ENCODE data around the gene ZNF221. TPM values are rescaled to one million over a fixed set of nuclear protein-coding genes. Genes with fewer than 3 reads are reported as not detected.
"Not testable (repeated sequence)": the region's sequence is repeated elsewhere in the genome, so short reads cannot be mapped to it uniquely, and the experiment has no call there.

ZNF221 gene
- polyA plus RNA-seq, 3 donors = 6.0 to 9.0 (median 8.0) TPM

- DNase-seq = not testable (repeated sequence)
These were observed 1.2 kb upstream of the ZNF221 start for GRCh38 chr19:43949803-43950202.

GRCh38 chr19:43956827-43957226 lies 5.8 kb downstream of the ZNF221 start:
- DNase-seq = no peak

DNA sequence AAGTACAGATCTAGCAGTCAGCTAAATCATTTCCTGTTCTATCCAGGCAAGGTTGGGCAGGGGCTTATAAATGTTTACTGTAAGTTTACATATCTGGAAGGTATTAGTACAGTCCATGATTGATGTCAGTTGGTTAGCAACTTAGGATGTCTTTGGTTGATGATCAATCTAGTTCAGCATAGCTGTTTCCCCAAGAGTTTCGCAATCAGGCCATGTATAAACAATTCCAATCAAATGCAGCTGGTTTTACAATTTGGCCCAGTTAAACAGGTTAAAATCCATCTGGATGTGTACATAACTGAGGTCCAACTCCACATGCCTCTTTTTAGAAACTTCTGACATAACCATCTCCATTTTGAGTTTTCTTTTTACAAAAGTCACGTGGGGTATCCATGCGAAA lies 6.9 kb downstream of the ZNF221 start:
- no peak for DNase-seq

DNA sequence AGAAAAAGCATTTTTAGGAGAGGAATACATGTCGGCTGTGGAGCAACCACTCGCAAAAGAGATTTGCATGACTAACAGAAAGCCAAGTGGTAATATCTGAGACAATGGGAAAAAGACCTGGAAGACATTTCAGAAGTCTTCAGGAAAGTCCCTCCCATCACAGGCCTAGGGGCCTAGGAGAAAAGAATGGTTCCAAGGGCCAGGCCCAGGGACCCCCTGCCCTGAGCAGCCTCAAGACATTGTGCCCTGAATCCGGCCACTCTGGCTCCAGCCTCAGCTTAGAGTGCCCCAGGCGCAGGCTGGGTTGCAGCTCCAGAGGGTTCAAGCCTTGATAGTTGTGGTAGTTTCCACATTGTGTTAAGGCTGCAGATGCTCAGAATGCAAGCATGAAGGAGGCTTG lies 9.4 kb downstream of the ZNF221 start:
- no peak for DNase-seq

- no peak for DNase-seq
These were observed 15.2 kb downstream of the ZNF221 start for GRCh38 chr19:43966079-43966694.

DNA sequence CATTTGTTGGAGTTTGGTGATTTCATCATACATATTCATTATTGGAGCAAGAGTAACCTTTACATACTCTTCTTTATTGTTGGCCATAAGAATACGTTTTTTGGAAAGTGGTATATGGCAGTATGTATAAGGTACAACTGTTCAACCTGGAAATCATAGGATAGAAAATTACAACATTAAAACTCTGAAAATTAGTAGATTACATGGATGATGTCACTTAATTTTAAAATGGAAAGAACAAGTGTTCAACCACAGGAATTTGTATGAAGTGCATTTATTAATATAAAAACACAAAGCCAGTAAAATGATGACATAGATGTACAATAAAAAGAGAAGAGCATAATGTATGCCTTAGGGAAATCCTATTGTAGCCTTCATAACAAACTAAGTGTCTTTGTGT lies 25.7 kb downstream of the ZNF221 start:
- no peak for DNase-seq

DNA sequence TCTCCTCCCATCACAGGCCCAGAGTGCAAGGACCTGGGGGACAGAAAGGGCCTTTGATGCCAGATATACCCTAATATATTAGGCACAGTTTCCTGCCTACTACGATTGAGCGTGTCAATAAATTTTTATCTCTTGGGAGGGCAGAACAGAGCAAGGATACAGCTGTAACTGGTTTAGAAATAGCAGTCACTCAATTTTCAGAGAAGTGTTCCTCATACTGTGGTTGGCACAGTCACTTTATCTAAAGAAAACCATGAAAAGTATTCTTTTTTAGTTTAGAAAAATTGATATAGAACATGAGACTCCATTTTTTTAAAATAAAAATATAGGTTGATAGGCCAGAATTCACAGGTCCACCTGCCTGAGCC lies 32.5 kb downstream of the ZNF221 start:
- DNase-seq = no peak

- peak; percentile 95 for DNase-seq
These were observed 33.1 kb downstream of the ZNF221 start, which contains the start of gene ZNF155 for GRCh38 chr19:43983912-43984686. Gene ZNF155, plus strand, starts transcription at chr19:43984188. Its CDS starts 4,356 bp downstream, at chr19:43988544.

DNA sequence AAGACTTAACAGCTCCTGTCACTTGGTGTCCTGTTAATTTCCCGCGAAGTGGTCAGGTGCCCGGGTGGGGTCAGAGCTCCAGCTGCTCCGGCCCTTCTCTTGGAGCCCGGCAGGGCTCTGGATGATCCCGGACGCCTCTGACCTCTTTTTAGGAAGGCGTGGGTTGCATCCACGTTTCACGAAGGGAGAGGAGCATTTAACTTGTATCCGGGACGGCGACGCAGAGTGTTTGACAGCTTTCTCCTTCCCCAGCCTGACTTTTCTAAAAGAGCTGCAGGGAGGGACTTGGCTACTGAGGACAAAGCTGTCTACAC lies 33.6 kb downstream of the ZNF221 start:
- DNase-seq = no peak

GRCh38 chr19:43997631-43998290 lies 46.7 kb downstream of the ZNF221 start:
- no peak for DNase-seq

DNA sequence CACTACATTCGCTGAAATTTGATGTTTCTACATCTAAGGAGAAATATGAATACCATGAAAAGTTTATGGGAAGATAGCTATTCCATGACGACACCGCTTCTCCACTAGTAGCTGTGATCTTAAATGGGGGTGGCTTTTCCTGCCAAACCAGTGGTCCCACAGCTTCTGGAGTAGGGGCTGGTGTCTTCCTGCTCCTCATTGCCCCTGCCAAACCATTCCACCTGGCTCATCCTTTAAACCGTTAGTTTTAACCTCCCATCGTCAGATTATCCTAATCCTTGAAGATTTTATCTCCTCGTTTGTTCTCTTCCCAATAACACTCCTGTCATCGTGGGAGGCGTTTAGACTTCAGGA lies 51.2 kb downstream of the ZNF221 start:
- no peak for DNase-seq

- peak; percentile 97 for DNase-seq
These were observed 51.8 kb downstream of the ZNF221 start, which contains the start of gene ZNF230 for GRCh38 chr19:44002566-44003460. Gene ZNF230, plus strand, starts transcription at chr19:44002957. Its CDS starts 4,122 bp downstream, at chr19:44007079.

- peak; percentile 19 for DNase-seq
These were observed 52.5 kb downstream of the ZNF221 start for GRCh38 chr19:44003461-44004009.

- no peak for DNase-seq
These were observed 54.9 kb downstream of the ZNF221 start for GRCh38 chr19:44005973-44006372.

DNA sequence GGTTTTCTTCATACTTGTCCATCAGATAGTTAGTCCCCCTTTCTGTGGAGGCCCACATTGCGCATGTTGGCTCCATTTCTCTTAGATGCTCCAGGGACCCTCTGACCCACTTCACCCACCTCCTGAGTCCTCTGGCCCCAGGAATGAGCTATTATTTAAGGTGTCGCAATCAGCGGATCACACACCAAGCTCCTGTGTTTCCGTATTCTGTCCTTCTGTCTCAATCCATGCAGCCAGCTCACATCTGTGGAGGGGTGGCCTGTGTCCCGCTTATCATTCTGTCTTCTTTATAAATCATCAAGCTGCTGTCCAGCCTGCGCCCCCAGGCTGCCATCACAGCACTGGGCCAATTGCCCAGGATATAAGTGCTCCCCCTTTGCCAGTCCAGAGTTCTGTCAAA lies 56.4 kb downstream of the ZNF221 start:
- no peak for DNase-seq

DNA sequence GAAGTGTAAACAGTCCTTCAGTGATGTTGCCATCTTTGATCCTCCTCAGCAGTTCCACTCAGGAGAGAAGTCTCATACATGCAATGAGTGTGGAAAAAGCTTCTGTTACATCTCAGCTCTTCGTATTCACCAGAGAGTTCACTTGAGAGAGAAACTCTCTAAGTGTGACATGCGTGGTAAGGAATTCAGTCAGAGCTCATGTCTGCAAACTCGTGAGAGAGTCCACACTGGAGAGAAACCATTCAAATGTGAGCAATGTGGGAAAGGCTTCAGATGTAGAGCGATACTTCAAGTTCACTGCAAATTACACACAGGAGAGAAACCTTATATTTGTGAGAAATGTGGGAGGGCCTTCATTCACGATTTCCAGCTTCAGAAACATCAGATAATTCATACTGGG lies 59.4 kb downstream of the ZNF221 start:
- no peak for DNase-seq

Other genes starting within 250 kb of the ZNF221 start
- gene IRGC, start 235.2 kb upstream of the ZNF221 start, polyA plus RNA-seq (ENCODE audit: insufficient read length in 3 of 3) = not detected
- 10 to 100 TPM; 53.0 to 62.8 (median 57.0) TPM for gene SMG9, start 196.3 kb upstream of the ZNF221 start, polyA plus RNA-seq (ENCODE audit: insufficient read length in 3 of 3)
- gene KCNN4, start 170.3 kb upstream of the ZNF221 start, polyA plus RNA-seq (ENCODE audit: insufficient read length in 3 of 3) = 1 to 10 TPM; 1.7 to 2.3 (median 1.7) TPM
- under 1 TPM; 0.53 to 0.56 (median 0.55) TPM for gene LYPD5, start 148.8 kb upstream of the ZNF221 start, polyA plus RNA-seq (ENCODE audit: insufficient read length in 3 of 3)
- 10 to 100 TPM; 11.3 to 27.7 (median 22.3) TPM for gene ZNF283, start 123.9 kb upstream of the ZNF221 start, polyA plus RNA-seq (ENCODE audit: insufficient read length in 3 of 3)
- gene ZNF404, start 67.3 kb upstream of the ZNF221 start, polyA plus RNA-seq (ENCODE audit: insufficient read length in 3 of 3) = 10 to 100 TPM; 10.2 to 19.5 (median 14.5) TPM
- gene ZNF45, start 15.9 kb upstream of the ZNF221 start, polyA plus RNA-seq (ENCODE audit: insufficient read length in 3 of 3) = 10 to 100 TPM; 25.5 to 32.2 (median 30.1) TPM
- 10 to 100 TPM; 13.1 to 15.9 (median 14.5) TPM for gene ZNF155, start 33.0 kb downstream of the ZNF221 start, polyA plus RNA-seq (ENCODE audit: insufficient read length in 3 of 3)
- 1 to 10 TPM; 5.4 to 7.9 (median 7.8) TPM for gene ZNF230, start 51.7 kb downstream of the ZNF221 start, polyA plus RNA-seq (ENCODE audit: insufficient read length in 3 of 3)
- 10 to 100 TPM in 2 of 3 donors, 1 to 10 TPM in 1; 9.3 to 12.2 (median 10.3) TPM for gene ZNF222, start 74.2 kb downstream of the ZNF221 start, polyA plus RNA-seq (ENCODE audit: insufficient read length in 3 of 3)
- 10 to 100 TPM; 11.2 to 16.0 (median 12.6) TPM for gene ZNF223, start 100.8 kb downstream of the ZNF221 start, polyA plus RNA-seq (ENCODE audit: insufficient read length in 3 of 3)
- 1 to 10 TPM; 2.7 to 6.0 (median 4.1) TPM for gene ZNF284, start 120.9 kb downstream of the ZNF221 start, polyA plus RNA-seq (ENCODE audit: insufficient read length in 3 of 3)
- 10 to 100 TPM; 24.3 to 50.3 (median 41.3) TPM for gene ZNF224, start 143.1 kb downstream of the ZNF221 start, polyA plus RNA-seq (ENCODE audit: insufficient read length in 3 of 3)
- 10 to 100 TPM in 1 of 3 donors, 1 to 10 TPM in 2; 9.2 to 12.2 (median 9.9) TPM for gene ZNF225, start 162.2 kb downstream of the ZNF221 start, polyA plus RNA-seq (ENCODE audit: insufficient read length in 3 of 3)
- gene ZNF234, start 190.3 kb downstream of the ZNF221 start, polyA plus RNA-seq (ENCODE audit: insufficient read length in 3 of 3) = 10 to 100 TPM; 11.3 to 25.0 (median 19.5) TPM
- gene ZNF226, start 213.9 kb downstream of the ZNF221 start, polyA plus RNA-seq (ENCODE audit: insufficient read length in 3 of 3) = 10 to 100 TPM; 25.6 to 30.4 (median 29.0) TPM